OCI-LY1 (cell line): ENCODE results near the gene NPR2.

Source experiments
- H2AFZ ChIP-seq: fragments of 200-600 bp; sonication (generic), shearing (Covaris generic); 2 replicates; pipeline ENCODE4 v1.6.0; 2014; ENCODE audit warnings: antibody characterized with exemption, mild to moderate bottlenecking, low read length
- H3F3A ChIP-seq: fragments of 200-600 bp; sonication (generic), shearing (Covaris generic); 2 replicates; pipeline ENCODE4 v1.6.0; 2014; ENCODE audit warnings: mild to moderate bottlenecking, antibody characterized with exemption, low read length, moderate library complexity; ENCODE audit not compliant: insufficient read depth
- H3K27ac ChIP-seq: fragments of 200-600 bp; sonication (generic); 2 replicates; pipeline ENCODE4 v1.5.1; 2014; ENCODE audit warnings: low read length, mixed run types, mild to moderate bottlenecking, low read depth; ENCODE audit not compliant: poor library complexity, severe bottlenecking
- H3K27me3 ChIP-seq: fragments of 200-600 bp; sonication (generic); 2 replicates; pipeline ENCODE4 v1.6.0; 2014; ENCODE audit warnings: antibody characterized with exemption, mild to moderate bottlenecking, low read length, moderate library complexity; ENCODE audit not compliant: insufficient read depth
- H3K36me3 ChIP-seq: fragments of 200-600 bp; sonication (generic); 2 replicates; pipeline ENCODE4 v1.6.1; 2014; ENCODE audit warnings: mild to moderate bottlenecking, antibody characterized with exemption, low read length, moderate library complexity, mixed read lengths; ENCODE audit not compliant: insufficient read depth
- H3K4me1 ChIP-seq: fragments of 200-600 bp; sonication (generic); 2 replicates; pipeline ENCODE4 v1.5.1; 2014; ENCODE audit warnings: mild to moderate bottlenecking, low read length, moderate library complexity; ENCODE audit not compliant: insufficient read depth, severe bottlenecking
- H3K4me2 ChIP-seq: fragments of 200-600 bp; sonication (generic), shearing (Covaris generic); 2 replicates; pipeline ENCODE4 v1.6.1; 2014; ENCODE audit warnings: low read length
- H3K4me3 ChIP-seq: fragments of 200-600 bp; sonication (generic); 2 replicates; pipeline ENCODE4 v1.5.1; 2014; ENCODE audit warnings: low read length, low read depth, mild to moderate bottlenecking, mixed read lengths; ENCODE audit not compliant: poor library complexity, severe bottlenecking
- H3K79me2 ChIP-seq: fragments of 200-600 bp; shearing (Covaris generic); 2 replicates; pipeline ENCODE4 v1.6.1; 2016; ENCODE audit warnings: mixed run types, low read length, mixed read lengths; ENCODE audit not compliant: insufficient read depth
- H3K9ac ChIP-seq: fragments of 200-600 bp; sonication (generic), shearing (Covaris generic); 2 replicates; pipeline ENCODE4 v1.6.1; 2014; ENCODE audit warnings: mild to moderate bottlenecking, low read length, mixed read lengths
- H3K9me2 ChIP-seq: fragments of 200-600 bp; sonication (generic), shearing (Covaris generic); 2 replicates; pipeline ENCODE4 v1.6.1; 2014; ENCODE audit warnings: low read depth, mild to moderate bottlenecking, low read length, mixed read lengths
- H3K9me3 ChIP-seq: fragments of 200-600 bp; shearing (Covaris generic); 2 replicates; pipeline ENCODE4 v1.6.1; 2014; ENCODE audit warnings: low read length, mixed read lengths
- H4K20me1 ChIP-seq: fragments of 200-600 bp; sonication (generic), shearing (Covaris generic); 2 replicates; pipeline ENCODE4 v1.6.0; 2016; ENCODE audit warnings: mild to moderate bottlenecking, low read length; ENCODE audit not compliant: insufficient read depth
- EZH2 ChIP-seq: fragments of 200-600 bp; sonication (generic), shearing (Covaris generic); IDR thresholded peaks from 2 replicates; pipeline ENCODE4 v1.8.0; 2017; ENCODE audit warnings: borderline replicate concordance, mixed run types, mild to moderate bottlenecking, antibody characterized with exemption, low read length, moderate library complexity, mixed read lengths
- TF ChIP-seq, protein P1 (sequence below): fragments of 200-600 bp; sonication (generic), shearing (Covaris generic); IDR thresholded peaks from 2 replicates; pipeline ENCODE4 v1.5.1; 2017; ENCODE audit warnings: mild to moderate bottlenecking, antibody characterized with exemption, low read length, moderate library complexity, mixed read lengths

NPR2 gene

DNA sequence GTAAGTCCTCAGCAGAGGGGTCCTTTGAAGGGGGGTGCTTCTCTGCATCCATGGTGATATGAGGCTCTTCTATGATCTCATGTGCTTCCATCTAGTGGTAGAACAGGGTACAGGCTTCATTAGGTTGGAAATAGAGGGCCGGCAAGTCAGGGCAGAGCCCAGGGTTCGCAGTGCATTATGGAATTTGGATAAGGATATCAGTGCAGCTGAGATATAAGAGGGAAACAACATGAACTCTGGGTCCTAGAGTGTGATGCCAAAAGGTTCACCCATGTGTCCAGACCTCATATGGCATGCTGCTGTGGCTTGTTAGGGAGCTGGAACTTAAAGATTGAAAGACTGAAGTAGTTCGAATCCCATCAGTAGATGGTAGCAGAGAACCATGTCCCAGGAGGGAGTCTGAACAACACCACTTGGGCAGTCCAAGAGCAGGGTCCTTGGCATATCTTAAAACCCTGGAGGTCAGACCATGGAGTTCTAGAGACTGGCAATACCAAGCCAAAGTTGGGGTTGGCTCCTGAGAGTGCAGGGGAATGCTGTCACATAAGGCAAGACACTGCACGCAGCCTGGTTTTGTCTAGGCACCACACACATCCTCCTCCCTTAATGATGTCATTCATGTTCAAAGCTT lies 34.8 kb downstream of the NPR2 start:
- Histone ChIP-seq H2AFZ (no peak overlapping the region), H3K36me3 (no peaks in the 10 kb centered on the region), H3K4me1 (peaks cover 12% of the 10 kb centered on the region), H3K9ac (no peak overlapping the region), H3K4me2 (no peak overlapping the region), H3K9me2 (no peaks in the 10 kb centered on the region), H3K27ac (no peak overlapping the region), H3K27me3 (no peaks in the 10 kb centered on the region), H3K9me3 (no peaks in the 10 kb centered on the region), H3K79me2 (no peaks in the 10 kb centered on the region), H3K4me3 (no peak overlapping the region), H3F3A (no peaks in the 10 kb centered on the region), H4K20me1 (no peaks in the 10 kb centered on the region)
- TF ChIP-seq, protein P1, sequence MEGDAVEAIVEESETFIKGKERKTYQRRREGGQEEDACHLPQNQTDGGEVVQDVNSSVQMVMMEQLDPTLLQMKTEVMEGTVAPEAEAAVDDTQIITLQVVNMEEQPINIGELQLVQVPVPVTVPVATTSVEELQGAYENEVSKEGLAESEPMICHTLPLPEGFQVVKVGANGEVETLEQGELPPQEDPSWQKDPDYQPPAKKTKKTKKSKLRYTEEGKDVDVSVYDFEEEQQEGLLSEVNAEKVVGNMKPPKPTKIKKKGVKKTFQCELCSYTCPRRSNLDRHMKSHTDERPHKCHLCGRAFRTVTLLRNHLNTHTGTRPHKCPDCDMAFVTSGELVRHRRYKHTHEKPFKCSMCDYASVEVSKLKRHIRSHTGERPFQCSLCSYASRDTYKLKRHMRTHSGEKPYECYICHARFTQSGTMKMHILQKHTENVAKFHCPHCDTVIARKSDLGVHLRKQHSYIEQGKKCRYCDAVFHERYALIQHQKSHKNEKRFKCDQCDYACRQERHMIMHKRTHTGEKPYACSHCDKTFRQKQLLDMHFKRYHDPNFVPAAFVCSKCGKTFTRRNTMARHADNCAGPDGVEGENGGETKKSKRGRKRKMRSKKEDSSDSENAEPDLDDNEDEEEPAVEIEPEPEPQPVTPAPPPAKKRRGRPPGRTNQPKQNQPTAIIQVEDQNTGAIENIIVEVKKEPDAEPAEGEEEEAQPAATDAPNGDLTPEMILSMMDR = peak; percentile 92
- no peak for TF ChIP-seq EZH2

- Histone ChIP-seq H3K9me2 (no peaks in the 10 kb centered on the region), H3K36me3 (no peaks in the 10 kb centered on the region)
Measured at GRCh38 chr9:35827486-35827885, 36.1 kb downstream of the NPR2 start.

GRCh38 chr9:35828716-35829083 lies 37.3 kb downstream of the NPR2 start, which contains the start of gene FAM221B:
Gene FAM221B, minus strand, starts transcription at chr9:35828732. Its CDS starts 2,571 bp downstream, at chr9:35826161.
- no peak for TF ChIP-seq EZH2
- TF ChIP-seq, protein P1 = no peak
- H3K79me2 ChIP-seq = no peaks in the 10 kb centered on the region
- no peaks in the 10 kb centered on the region for H3K36me3 ChIP-seq
- H4K20me1 ChIP-seq = no peaks in the 10 kb centered on the region
- peak within 1 kb of the TSS; percentile 84 for H2AFZ ChIP-seq
- no peaks in the 10 kb centered on the region for H3F3A ChIP-seq
- no peaks in the 10 kb centered on the region for H3K27me3 ChIP-seq
- H3K9ac ChIP-seq = peak within 1 kb of the TSS; percentile 66
- peak within 1 kb of the TSS; percentile 75 for H3K4me3 ChIP-seq
- H3K9me3 ChIP-seq = no peaks in the 10 kb centered on the region
- no peak within 1 kb of the TSS for H3K27ac ChIP-seq
- H3K4me2 ChIP-seq = peak within 1 kb of the TSS; percentile 99
- H3K9me2 ChIP-seq = no peaks in the 10 kb centered on the region
- peaks cover 16% of the 10 kb centered on the region for H3K4me1 ChIP-seq

More at GRCh38 chr9:35827486-35827885, 36.1 kb downstream of the NPR2 start:
- Histone ChIP-seq H3K9me3 (no peaks in the 10 kb centered on the region), H4K20me1 (no peaks in the 10 kb centered on the region), H3K9ac (no peak overlapping the region), H3K4me3 (no peak overlapping the region), H3K4me2 (no peak overlapping the region), H2AFZ (no peak overlapping the region), H3K79me2 (no peaks in the 10 kb centered on the region), H3K27me3 (no peaks in the 10 kb centered on the region), H3K4me1 (peaks cover 12% of the 10 kb centered on the region), H3K27ac (no peak overlapping the region), H3F3A (no peaks in the 10 kb centered on the region)
- no peak for TF ChIP-seq EZH2
- TF ChIP-seq, protein P1 = no peak
